Upper lobe of right lung (tissue), 1 donor: ENCODE results near the gene UBE2K. TPM values are rescaled to one million over a fixed set of nuclear protein-coding genes. Genes with fewer than 3 reads are reported as not detected.
"Not testable (repeated sequence)": the region's sequence is repeated elsewhere in the genome, so short reads cannot be mapped to it uniquely, and the experiment has no call there.

Experiments
- ATAC-seq: fragments of 200-7000 bp; cut with Tn5 transposase; one replicate; pipeline ENCODE4 v1.9.1; 2020; ENCODE audit warnings: mild to moderate bottlenecking, moderate library complexity
- DNase-seq: peaks from one replicate; pipeline ENCODE4 v3.0.0-alpha.2; 2020
- H3K27ac ChIP-seq: fragments of 200-600 bp; one replicate; pipeline ENCODE4 v1.8.0; 2022
- H3K27me3 ChIP-seq: fragments of 200-600 bp; one replicate; pipeline ENCODE4 v1.8.0; 2022; ENCODE audit warnings: mild to moderate bottlenecking
- H3K36me3 ChIP-seq: fragments of 200-600 bp; one replicate; pipeline ENCODE4 v1.8.0; 2022
- H3K4me1 ChIP-seq: fragments of 200-600 bp; one replicate; pipeline ENCODE4 v1.8.0; 2022
- H3K4me3 ChIP-seq: fragments of 200-600 bp; one replicate; pipeline ENCODE4 v1.8.0; 2022; ENCODE audit warnings: mild to moderate bottlenecking
- H3K9me3 ChIP-seq: fragments of 200-600 bp; one replicate; pipeline ENCODE4 v1.8.0; 2022
- intact Hi-C: fragments of 100-400 bp; cut with DNase I; formaldehyde crosslinking; loops from one replicate; pipeline ENCODE4 v1.11.0; 2022
- total RNA-seq: library from RNA; stranded (reverse); fragmentation: NEBNext Ultra II Directional; extraction: Animal tissue kit (Norgen Biotek cat#: 25700); gene quantifications from one replicate; pipeline ENCODE4 v1.2.1, GENCODE V29; 2021
- TF ChIP-seq, protein P1 (sequence below): fragments of 200-600 bp; IDR thresholded peaks from one replicate; pipeline ENCODE4 v1.8.0; 2022; ENCODE audit warnings: antibody characterized with exemption
- donor health status: DM: no; HTN: yes; CAD: no; lungs with severe emphysema.

The UBE2K gene
- total RNA-seq, 1 donor from 2014 or later: 51.4 TPM

DNA sequence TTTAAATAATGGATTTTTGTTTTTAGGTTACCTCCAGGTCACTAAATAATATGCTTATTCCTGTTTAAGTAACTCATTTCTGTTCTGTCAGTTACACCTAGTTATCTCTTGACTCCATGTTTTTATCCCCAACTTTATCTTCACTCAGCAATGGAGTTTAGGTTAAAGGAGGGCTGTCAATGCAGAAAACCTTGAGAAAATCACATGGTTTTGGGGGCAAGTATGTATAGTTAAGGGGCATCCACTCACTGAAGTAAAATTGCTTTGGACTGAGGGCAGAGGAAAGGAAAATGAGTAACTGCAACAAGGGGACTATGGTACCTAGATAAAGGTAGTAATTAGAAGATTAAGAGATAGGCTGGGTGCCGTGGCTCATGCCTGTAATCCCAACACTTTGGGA is 87.1 kb downstream of the UBE2K start:
- H3K27me3 ChIP-seq: no peaks in the 10 kb centered on the region
- H3K4me3 ChIP-seq: no peak overlapping the region
- TF ChIP-seq, protein P1, sequence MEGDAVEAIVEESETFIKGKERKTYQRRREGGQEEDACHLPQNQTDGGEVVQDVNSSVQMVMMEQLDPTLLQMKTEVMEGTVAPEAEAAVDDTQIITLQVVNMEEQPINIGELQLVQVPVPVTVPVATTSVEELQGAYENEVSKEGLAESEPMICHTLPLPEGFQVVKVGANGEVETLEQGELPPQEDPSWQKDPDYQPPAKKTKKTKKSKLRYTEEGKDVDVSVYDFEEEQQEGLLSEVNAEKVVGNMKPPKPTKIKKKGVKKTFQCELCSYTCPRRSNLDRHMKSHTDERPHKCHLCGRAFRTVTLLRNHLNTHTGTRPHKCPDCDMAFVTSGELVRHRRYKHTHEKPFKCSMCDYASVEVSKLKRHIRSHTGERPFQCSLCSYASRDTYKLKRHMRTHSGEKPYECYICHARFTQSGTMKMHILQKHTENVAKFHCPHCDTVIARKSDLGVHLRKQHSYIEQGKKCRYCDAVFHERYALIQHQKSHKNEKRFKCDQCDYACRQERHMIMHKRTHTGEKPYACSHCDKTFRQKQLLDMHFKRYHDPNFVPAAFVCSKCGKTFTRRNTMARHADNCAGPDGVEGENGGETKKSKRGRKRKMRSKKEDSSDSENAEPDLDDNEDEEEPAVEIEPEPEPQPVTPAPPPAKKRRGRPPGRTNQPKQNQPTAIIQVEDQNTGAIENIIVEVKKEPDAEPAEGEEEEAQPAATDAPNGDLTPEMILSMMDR: no peak
- no peaks in the 10 kb centered on the region for H3K4me1 ChIP-seq
- H3K9me3 ChIP-seq: no peaks in the 10 kb centered on the region
- H3K36me3 ChIP-seq: no peaks in the 10 kb centered on the region
- intact Hi-C loops: no loop called here
- DNase-seq (no peak), ATAC-seq (no peak)
- no peak overlapping the region for H3K27ac ChIP-seq

DNA sequence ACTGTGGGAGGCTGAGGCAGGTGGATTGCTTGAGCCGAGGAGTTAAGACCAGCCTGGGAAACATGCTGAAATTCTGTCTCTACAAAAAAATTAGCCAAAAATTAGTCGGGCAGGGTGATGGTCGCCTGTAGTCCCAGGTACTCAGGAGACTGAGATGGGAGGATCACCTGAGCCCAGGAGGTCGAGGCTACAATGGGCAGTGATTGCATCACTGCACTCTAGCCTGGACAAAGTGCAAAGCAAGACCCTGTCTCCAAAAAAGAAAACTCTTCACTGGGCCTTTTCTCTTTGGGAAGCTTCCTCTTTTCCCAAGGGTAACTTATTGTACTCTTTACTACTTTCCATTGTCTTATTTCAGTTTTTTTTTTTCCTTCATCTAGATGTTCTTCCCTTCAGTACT is 88.9 kb downstream of the UBE2K start:
- ATAC-seq (no peak), DNase-seq (no peak)
- H3K36me3 ChIP-seq: no peaks in the 10 kb centered on the region
- H3K27me3 ChIP-seq: no peaks in the 10 kb centered on the region
- no peaks in the 10 kb centered on the region for H3K4me1 ChIP-seq
- no peak overlapping the region for H3K27ac ChIP-seq
- TF ChIP-seq, protein P1: no peak
- H3K4me3 ChIP-seq: no peak overlapping the region
- H3K9me3 ChIP-seq: no peaks in the 10 kb centered on the region
- intact Hi-C loops: no loop called here

DNA sequence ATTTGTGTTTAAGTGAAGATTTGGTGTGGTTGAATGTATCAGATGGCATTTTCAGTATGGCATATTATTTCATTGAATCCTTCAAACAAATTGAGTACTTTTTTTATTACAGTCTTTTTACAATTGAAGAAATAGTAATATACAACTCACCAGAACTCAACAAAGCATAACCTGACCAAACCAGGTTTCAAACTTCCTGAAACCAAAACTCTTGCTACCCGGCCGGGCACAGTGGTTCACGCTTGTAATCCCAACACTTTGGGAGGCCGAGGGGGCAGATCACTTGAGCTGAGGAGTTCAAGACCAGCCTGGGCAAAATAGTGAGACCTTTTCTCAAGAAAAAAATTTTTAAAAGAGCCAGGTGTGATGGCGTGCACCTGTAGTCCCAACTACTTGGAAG is 94.2 kb downstream of the UBE2K start:
- intact Hi-C loops: no loop called here
- H3K9me3 ChIP-seq: no peaks in the 10 kb centered on the region

DNA sequence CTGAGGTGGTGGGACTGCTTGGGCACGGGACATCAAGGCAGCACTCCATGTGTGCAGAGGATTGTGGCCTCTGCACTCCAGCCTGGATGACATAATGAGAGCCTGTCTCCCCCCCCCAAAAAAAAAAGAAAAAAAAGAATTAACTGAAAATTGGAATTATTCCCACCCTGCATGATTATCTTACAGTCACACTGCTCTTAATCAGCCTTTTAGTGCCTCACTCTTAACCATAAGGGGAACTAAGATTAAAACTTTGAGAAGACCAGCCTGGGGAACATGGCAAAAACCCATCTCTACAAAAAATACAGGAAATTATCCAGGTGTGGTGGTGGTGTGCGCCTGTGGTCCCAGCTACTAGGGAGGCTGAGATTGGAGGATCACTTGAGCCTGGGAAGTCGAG is 94.6 kb downstream of the UBE2K start:
- Histone ChIP-seq H3K4me1 (no peaks in the 10 kb centered on the region), H3K9me3 (no peaks in the 10 kb centered on the region), H3K4me3 (no peak overlapping the region), H3K36me3 (no peaks in the 10 kb centered on the region), H3K27me3 (no peaks in the 10 kb centered on the region), H3K27ac (no peak overlapping the region)
- intact Hi-C loops: no loop called here
- TF ChIP-seq, protein P1: no peak
- no peak for ATAC-seq
- no peak for DNase-seq

More for the DNA sequence above, 94.2 kb downstream of the UBE2K start:
- DNase-seq (no peak), ATAC-seq (no peak)
- Histone ChIP-seq H3K36me3 (no peaks in the 10 kb centered on the region), H3K4me1 (no peaks in the 10 kb centered on the region), H3K27ac (no peak overlapping the region), H3K4me3 (no peak overlapping the region), H3K27me3 (no peaks in the 10 kb centered on the region)
- TF ChIP-seq, protein P1: no peak

DNA sequence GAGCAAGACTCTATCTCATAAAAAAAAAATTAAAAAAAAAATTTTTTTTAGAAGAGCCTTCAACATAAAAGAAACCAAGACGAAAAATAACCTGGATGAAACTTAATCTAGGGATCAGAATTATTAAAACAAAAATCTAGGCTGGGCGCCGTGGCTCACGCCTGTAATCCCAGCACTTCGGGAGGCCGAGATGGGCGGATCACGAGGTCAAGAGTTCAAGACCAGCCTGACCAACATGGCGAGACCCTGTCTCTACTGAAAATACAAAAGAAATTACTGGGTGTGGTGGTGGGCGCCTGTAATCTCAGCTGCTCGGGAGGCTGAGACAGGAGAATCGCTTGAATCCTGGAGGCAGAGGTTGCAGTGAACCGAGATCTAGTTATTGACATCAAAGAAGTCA is 95.0 kb downstream of the UBE2K start:
- DNase-seq, H3K4me1 ChIP-seq, H3K9me3 ChIP-seq, H3K36me3 ChIP-seq, ATAC-seq, H3K27me3 ChIP-seq, H3K4me3 ChIP-seq, H3K27ac ChIP-seq, intact Hi-C loops: not testable (repeated sequence)

DNA sequence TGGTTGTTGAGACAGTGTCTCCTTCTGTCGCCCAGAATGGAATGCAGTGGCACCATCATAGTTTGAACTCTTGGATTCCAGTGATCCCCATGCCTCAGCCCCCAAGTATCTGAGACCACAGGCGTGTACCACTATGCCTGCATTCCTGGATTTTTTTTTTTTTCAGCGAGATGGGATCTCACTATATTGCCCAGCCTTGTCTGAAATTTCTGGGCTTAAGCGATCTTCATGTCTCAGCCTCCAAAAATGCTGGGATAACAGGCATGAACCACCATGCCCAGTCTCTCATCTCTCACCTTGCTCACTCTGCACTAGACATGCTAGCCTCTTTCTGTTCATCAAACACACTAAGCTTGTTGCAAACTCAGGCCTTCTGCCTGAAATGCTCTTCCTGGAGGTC is 104.1 kb downstream of the UBE2K start:
- DNase-seq: no peak
- intact Hi-C loops: no loop called here

More for the DNA sequence above, 104.1 kb downstream of the UBE2K start:
- no peak overlapping the region for H3K4me3 ChIP-seq
- TF ChIP-seq, protein P1: no peak
- no peaks in the 10 kb centered on the region for H3K9me3 ChIP-seq
- H3K4me1 ChIP-seq: no peaks in the 10 kb centered on the region
- H3K27me3 ChIP-seq: no peaks in the 10 kb centered on the region
- ATAC-seq: no peak
- no peaks in the 10 kb centered on the region for H3K36me3 ChIP-seq
- H3K27ac ChIP-seq: no peak overlapping the region
